Gastrocnemius medialis (tissue), 4 donors: ENCODE data around the gene ATP10B. TPM values are rescaled to one million over a fixed set of nuclear protein-coding genes. Genes with fewer than 3 reads are reported as not detected.

Experiments
- ATAC-seq, 2 donors: fragments of 150-250 bp; one replicate each; pipeline ENCODE4 v1.9.1; 2016
- DNase-seq, 2 donors: peaks; one replicate each; pipeline ENCODE4 v3.0.0-alpha.2; 2019
- H3K27ac ChIP-seq, 4 donors: fragments of 200-600 bp; sonication (generic); 1 replicate in 1 of 4; 2 replicates in 3 of 4; pipeline ENCODE4 v1.5.1; 2016 to 2018; ENCODE audit warnings: mild to moderate bottlenecking in 2 of 4, moderate library complexity in 1 of 4
- H3K27me3 ChIP-seq, 3 donors: fragments of 200-600 bp; sonication (generic) in 2 of 3; 1 replicate in 1 of 3; 2 replicates in 2 of 3; pipeline versions ENCODE4 v1.5.1 to v1.6.0; 2016 to 2019; ENCODE audit warnings: mild to moderate bottlenecking in 1 of 3, moderate library complexity in 1 of 3
- H3K36me3 ChIP-seq, 2 donors: fragments of 200-600 bp; sonication (generic) in 1 of 2; one replicate each; pipeline ENCODE4 v1.5.1; 2017 to 2018
- H3K4me1 ChIP-seq, 2 donors: fragments of 200-600 bp; sonication (generic) in 1 of 2; one replicate each; pipeline ENCODE4 v1.5.1; 2016 to 2017; ENCODE audit warnings: mild to moderate bottlenecking in 2 of 2
- H3K4me3 ChIP-seq, 4 donors: fragments of 200-600 bp; sonication (generic) in 3 of 4; 1 replicate in 1 of 4; 2 replicates in 3 of 4; pipeline ENCODE4 v1.5.1; 2016 to 2019; ENCODE audit warnings: mild to moderate bottlenecking in 2 of 4
- H3K9me3 ChIP-seq, 3 donors: fragments of 200-600 bp; sonication (generic) in 2 of 3; 1 replicate in 1 of 3; 2 replicates in 2 of 3; pipeline ENCODE4 v1.5.1; 2016 to 2019
- CTCF ChIP-seq, 5 experiments: fragments of 450-650 bp in 3 of 5; fragments of 200-600 bp in 2 of 5; sonication (generic) in 2 of 5; IDR thresholded peaks in 4 of 5; conservative IDR thresholded peaks in 1 of 5; 1 replicate in 4 of 5; 2 replicates in 1 of 5; pipeline ENCODE4 v1.5.1; 2016 to 2019; ENCODE audit warnings: antibody characterized with exemption in 5 of 5, mild to moderate bottlenecking in 3 of 5, moderate library complexity in 3 of 5
- POLR2A ChIP-seq, 2 donors: fragments of 450-650 bp; IDR thresholded peaks; one replicate each; pipeline ENCODE4 v1.6.1; 2017; ENCODE audit warnings: antibody characterized with exemption in 2 of 2, mild to moderate bottlenecking in 2 of 2, moderate library complexity in 2 of 2
- in situ Hi-C, 4 donors: fragments of 200-750 bp; cut with MboI; loops; one replicate each; pipeline versions ENCODE4 v1.15.0 to v1.8.0; 2017; ENCODE audit warnings: low sequenced_read_pairs in 4 of 4
- intact Hi-C: fragments of 100-400 bp; cut with DNase I; formaldehyde crosslinking; loops from one replicate; pipeline ENCODE4 v1.15.1; 2023; ENCODE audit warnings: low total_unique reads
- total RNA-seq, 4 donors: library from RNA; depleted of rRNA; stranded (reverse); fragments of >200 nt; gene quantifications; one replicate each; pipeline versions ENCODE4 v1.1.0 to v1.2.3, GENCODE V29; 2016

Gene ATP10B
- total RNA-seq, 4 donors from 2014 or later: 0.63 TPM; not detected in 3

- Histone ChIP-seq H3K36me3 (no peaks in the 10 kb centered on the region), H3K27me3 (no peaks in the 10 kb centered on the region), H3K27ac (no peak overlapping the region), H3K4me1 (no peaks in the 10 kb centered on the region), H3K4me3 (no peak overlapping the region), H3K9me3 (no peaks in the 10 kb centered on the region)
- DNase-seq (no peak), ATAC-seq (no peak)
- intact Hi-C loops (no loop called here), in situ Hi-C loops (no loop called here)
- TF ChIP-seq CTCF (IDR thresholded peaks at IDR 0.05 in 4 of 5, conservative IDR thresholded peaks at IDR 0.05 in 1 of 5): no peak
- no peak for TF ChIP-seq POLR2A (IDR thresholded peaks at IDR 0.05)
These were observed 317.1 kb downstream of the ATP10B start for GRCh38 chr5:160534914-160535313.

GRCh38 chr5:160534125-160534524 lies 317.9 kb downstream of the ATP10B start:
- in situ Hi-C loops (no loop called here), intact Hi-C loops (no loop called here)
- Histone ChIP-seq H3K27ac (no peak overlapping the region), H3K4me3 (no peak overlapping the region), H3K9me3 (no peaks in the 10 kb centered on the region), H3K27me3 (no peaks in the 10 kb centered on the region), H3K4me1 (no peaks in the 10 kb centered on the region), H3K36me3 (no peaks in the 10 kb centered on the region)
- DNase-seq: no peak
- no peak for ATAC-seq
- no peak for TF ChIP-seq CTCF (IDR thresholded peaks at IDR 0.05 in 4 of 5, conservative IDR thresholded peaks at IDR 0.05 in 1 of 5)
- no peak for TF ChIP-seq POLR2A (IDR thresholded peaks at IDR 0.05)

GRCh38 chr5:160525471-160526261 lies 326.3 kb downstream of the ATP10B start:
- no peaks in the 10 kb centered on the region for H3K36me3 ChIP-seq
- in situ Hi-C loops (no loop called here), intact Hi-C loops (no loop called here)
- no peaks in the 10 kb centered on the region for H3K27me3 ChIP-seq
- no peaks in the 10 kb centered on the region for H3K9me3 ChIP-seq
- ATAC-seq (no peak), DNase-seq (no peak)
- H3K4me3 ChIP-seq: no peak overlapping the region
- no peaks in the 10 kb centered on the region for H3K4me1 ChIP-seq
- no peak overlapping the region for H3K27ac ChIP-seq
- no peak for TF ChIP-seq POLR2A (IDR thresholded peaks at IDR 0.05)
- TF ChIP-seq CTCF (IDR thresholded peaks at IDR 0.05 in 4 of 5, conservative IDR thresholded peaks at IDR 0.05 in 1 of 5): no peak

GRCh38 chr5:160524827-160525226 lies 327.2 kb downstream of the ATP10B start:
- no peak for TF ChIP-seq POLR2A (IDR thresholded peaks at IDR 0.05)
- TF ChIP-seq CTCF (IDR thresholded peaks at IDR 0.05 in 4 of 5, conservative IDR thresholded peaks at IDR 0.05 in 1 of 5): no peak
- intact Hi-C loops: no loop called here
- Histone ChIP-seq H3K4me3 (no peak overlapping the region), H3K27me3 (no peaks in the 10 kb centered on the region), H3K9me3 (no peaks in the 10 kb centered on the region), H3K27ac (no peak overlapping the region), H3K4me1 (no peaks in the 10 kb centered on the region), H3K36me3 (no peaks in the 10 kb centered on the region)
- DNase-seq (no peak), ATAC-seq (no peak)
- in situ Hi-C loops: no loop called here
